Measurements from ENCODE around the gene PVALB. TPM values are rescaled to one million over a fixed set of nuclear protein-coding genes. Genes with fewer than 3 reads are reported as not detected.

The PVALB gene
- total RNA-seq, 3 donors from 2014 or later (not counting 1 experiment from before 2014, with no cell fraction given) = 0.99 TPM; not detected in 2

DNA sequence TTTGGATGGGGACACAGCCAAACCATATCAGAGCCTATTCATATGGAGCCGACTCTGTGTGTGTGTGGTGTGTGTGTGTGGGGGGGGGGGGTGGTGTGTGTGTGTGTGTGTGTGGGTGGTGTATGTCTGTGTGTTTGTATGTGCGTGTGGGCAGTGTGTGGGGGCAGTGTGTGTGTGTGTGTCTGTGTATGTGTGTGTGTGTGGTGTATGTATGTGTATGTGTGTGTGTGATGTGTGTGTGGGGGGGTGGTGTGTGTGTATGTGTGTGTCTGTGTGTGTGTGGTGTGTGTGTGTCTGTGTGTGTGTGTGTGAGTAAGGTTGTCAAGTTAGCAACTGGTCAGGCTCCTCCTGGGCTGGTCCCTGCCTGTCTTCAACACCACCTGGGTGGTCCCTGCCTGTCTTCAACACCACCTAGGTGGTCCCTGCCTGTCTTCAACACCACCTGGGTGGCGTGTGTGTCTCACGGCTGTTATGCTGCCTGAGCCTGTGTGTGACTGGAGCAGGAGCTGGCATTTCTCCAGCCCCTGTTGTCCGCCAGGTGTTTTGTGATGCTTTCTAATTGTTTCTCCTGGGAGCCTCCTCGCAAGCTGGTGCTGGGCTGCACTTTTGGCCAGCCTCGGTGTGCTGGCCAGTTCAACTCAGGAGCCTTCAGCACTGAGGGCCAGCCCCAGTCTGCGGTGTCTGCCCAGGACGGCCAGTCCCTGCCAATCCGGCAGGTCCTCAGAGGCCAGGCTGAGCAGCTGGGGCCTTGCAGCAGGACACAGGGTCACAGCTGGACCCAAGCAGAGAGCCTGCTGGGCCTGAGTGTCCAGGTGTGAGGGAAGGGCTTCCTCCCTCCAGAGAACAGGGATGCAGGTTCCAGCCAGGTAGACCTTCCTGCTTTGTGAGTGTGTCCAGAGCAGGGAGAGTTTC, 21.5 kb upstream of the PVALB start:
- TF ChIP-seq, protein P1, sequence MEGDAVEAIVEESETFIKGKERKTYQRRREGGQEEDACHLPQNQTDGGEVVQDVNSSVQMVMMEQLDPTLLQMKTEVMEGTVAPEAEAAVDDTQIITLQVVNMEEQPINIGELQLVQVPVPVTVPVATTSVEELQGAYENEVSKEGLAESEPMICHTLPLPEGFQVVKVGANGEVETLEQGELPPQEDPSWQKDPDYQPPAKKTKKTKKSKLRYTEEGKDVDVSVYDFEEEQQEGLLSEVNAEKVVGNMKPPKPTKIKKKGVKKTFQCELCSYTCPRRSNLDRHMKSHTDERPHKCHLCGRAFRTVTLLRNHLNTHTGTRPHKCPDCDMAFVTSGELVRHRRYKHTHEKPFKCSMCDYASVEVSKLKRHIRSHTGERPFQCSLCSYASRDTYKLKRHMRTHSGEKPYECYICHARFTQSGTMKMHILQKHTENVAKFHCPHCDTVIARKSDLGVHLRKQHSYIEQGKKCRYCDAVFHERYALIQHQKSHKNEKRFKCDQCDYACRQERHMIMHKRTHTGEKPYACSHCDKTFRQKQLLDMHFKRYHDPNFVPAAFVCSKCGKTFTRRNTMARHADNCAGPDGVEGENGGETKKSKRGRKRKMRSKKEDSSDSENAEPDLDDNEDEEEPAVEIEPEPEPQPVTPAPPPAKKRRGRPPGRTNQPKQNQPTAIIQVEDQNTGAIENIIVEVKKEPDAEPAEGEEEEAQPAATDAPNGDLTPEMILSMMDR (IDR thresholded peaks at IDR 0.05) = no peak
- Histone ChIP-seq H3K9me3 (ENCODE audit: control insufficient read depth, insufficient read depth, low read length) (no peaks in the 10 kb centered on the region), H3K27me3 (ENCODE audit: control insufficient read depth, insufficient read depth, low read length) (peaks cover 2% of the 10 kb centered on the region), H3K4me3 (ENCODE audit: low read length) (no peak overlapping the region), H3K36me3 (ENCODE audit: control insufficient read depth, insufficient read depth, low read length) (no peaks in the 10 kb centered on the region), H3K27ac (ENCODE audit: low read length) (no peak overlapping the region), H3K4me1 (ENCODE audit: control insufficient read depth, insufficient read depth, low read length) (no peaks in the 10 kb centered on the region)
- DNase-seq = no peak
- Mint-ChIP-seq H3K27ac (no peak overlapping the region), H3K27me3 (ENCODE audit: low read depth in 2 of 2) (peaks cover 25 to 41% of the 10 kb centered on the region in 2 donors), H3K36me3 (no peaks in the 10 kb centered on the region), H3K4me3 (no peak overlapping the region), H3K9me3 (no peaks in the 10 kb centered on the region), H3K4me1 (no peaks in the 10 kb centered on the region)
- 91% methylated on average over 10 of the region's 10 CpGs for WGBS (ENCODE audit: insufficient coverage)
- intact Hi-C loops (cut with micrococcal nuclease) = no loop called here
- no peak for ATAC-seq

DNA sequence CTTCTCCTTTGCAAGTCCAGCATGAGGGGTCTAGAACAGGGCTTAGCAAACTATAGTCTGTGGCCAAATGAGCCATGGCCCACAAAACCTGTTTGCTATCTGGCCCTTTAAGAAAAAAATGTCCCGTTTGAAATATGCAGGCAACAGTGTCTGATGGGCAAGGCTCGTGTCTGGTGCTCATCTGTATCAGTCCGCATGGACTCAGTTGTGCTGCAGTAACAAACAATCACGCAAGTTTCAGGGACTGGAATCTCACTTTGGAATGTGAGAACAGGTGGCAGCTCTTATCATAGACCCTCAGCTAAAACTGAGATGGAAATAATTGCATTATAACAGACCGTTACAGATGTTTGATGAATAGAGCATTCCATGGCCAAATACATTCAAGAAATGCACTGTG, 19.1 kb upstream of the PVALB start:
- Histone ChIP-seq H3K27ac (ENCODE audit: low read length) (no peak overlapping the region), H3K4me3 (ENCODE audit: low read length) (no peak overlapping the region), H3K9me3 (ENCODE audit: control insufficient read depth, insufficient read depth, low read length) (peaks cover 2% of the 10 kb centered on the region), H3K36me3 (ENCODE audit: control insufficient read depth, insufficient read depth, low read length) (no peaks in the 10 kb centered on the region), H3K27me3 (ENCODE audit: control insufficient read depth, insufficient read depth, low read length) (peaks cover 2% of the 10 kb centered on the region), H3K4me1 (ENCODE audit: control insufficient read depth, insufficient read depth, low read length) (no peaks in the 10 kb centered on the region)
- Mint-ChIP-seq H3K27ac (no peak overlapping the region), H3K27me3 (ENCODE audit: low read depth in 2 of 2) (peaks cover 19 to 21% of the 10 kb centered on the region in 2 donors), H3K4me3 (no peak overlapping the region), H3K9me3 (no peaks in the 10 kb centered on the region), H3K4me1 (no peaks in the 10 kb centered on the region), H3K36me3 (no peaks in the 10 kb centered on the region)
- ATAC-seq = no peak
- DNase-seq = no peak
- TF ChIP-seq, protein P1 (IDR thresholded peaks at IDR 0.05) = no peak
- intact Hi-C loops (cut with micrococcal nuclease) = no loop called here
- 85% methylated on average over 5 of the region's 5 CpGs for WGBS (ENCODE audit: insufficient coverage)

DNA sequence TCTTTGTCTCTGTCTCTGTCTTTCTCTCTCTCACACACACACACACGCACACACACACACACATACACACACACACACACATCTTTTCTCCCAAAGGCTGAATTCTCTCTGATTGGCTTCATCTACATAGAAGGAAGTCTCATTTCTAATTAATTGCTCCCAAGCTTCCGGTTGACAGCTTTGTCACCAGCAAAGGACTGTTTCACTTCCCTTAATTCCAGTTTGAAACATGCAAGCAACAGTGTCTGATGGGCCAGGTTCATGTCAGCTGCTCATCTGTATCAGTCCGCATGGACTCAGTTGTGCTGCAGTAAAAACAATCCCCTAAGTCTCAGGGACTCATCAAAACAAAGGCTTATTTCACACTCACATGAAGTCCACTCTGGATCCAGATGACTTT, 16.2 kb upstream of the PVALB start:
- Mint-ChIP-seq H3K27me3 (ENCODE audit: low read depth in 2 of 2) (peaks cover 8 to 13% of the 10 kb centered on the region in 2 donors), H3K9me3 (no peaks in the 10 kb centered on the region), H3K36me3 (no peaks in the 10 kb centered on the region), H3K4me1 (no peaks in the 10 kb centered on the region), H3K4me3 (no peak overlapping the region), H3K27ac (no peak overlapping the region)
- no peak for ATAC-seq
- DNase-seq = no peak
- H3K27me3 ChIP-seq (ENCODE audit: control insufficient read depth, insufficient read depth, low read length) = peaks cover 2% of the 10 kb centered on the region
- peaks cover 2% of the 10 kb centered on the region for H3K9me3 ChIP-seq (ENCODE audit: control insufficient read depth, insufficient read depth, low read length)
- no peaks in the 10 kb centered on the region for H3K36me3 ChIP-seq (ENCODE audit: control insufficient read depth, insufficient read depth, low read length)
- 56% methylated on average over 3 of the region's 3 CpGs for WGBS (ENCODE audit: insufficient coverage)
- H3K27ac ChIP-seq (ENCODE audit: low read length) = no peak overlapping the region
- H3K4me3 ChIP-seq (ENCODE audit: low read length) = no peak overlapping the region
- TF ChIP-seq, protein P1 (IDR thresholded peaks at IDR 0.05) = no peak
- intact Hi-C loops (cut with micrococcal nuclease) = no loop called here
- no peaks in the 10 kb centered on the region for H3K4me1 ChIP-seq (ENCODE audit: control insufficient read depth, insufficient read depth, low read length)
